NB4 (cell line): ENCODE results near the gene FBXO41.
A peak's percentile ranks its signal among the peaks of the same experiment; 100 is the strongest.

ENCODE experiments used
- DNase-seq: peaks from one replicate; pipeline ENCODE4 v3.0.0; 2010; ENCODE audit warnings: low read depth
- H3K4me3 ChIP-seq: one replicate; pipeline ENCODE4 v1.5.1; 2011; ENCODE audit warnings: mild to moderate bottlenecking, low read depth, low read length, moderate library complexity
- CTCF ChIP-seq: IDR thresholded peaks from one replicate; pipeline ENCODE4 v1.5.1; 2012; ENCODE audit warnings: low read depth, low read length
- MAX ChIP-seq: IDR thresholded peaks from 2 replicates; pipeline ENCODE4 v1.6.1; 2011; ENCODE audit warnings: low read depth, low read length
- MYC ChIP-seq: IDR thresholded peaks from 2 replicates; pipeline ENCODE4 v1.6.1; 2011; ENCODE audit warnings: low read depth, low read length
- POLR2A ChIP-seq: IDR thresholded peaks from 2 replicates; pipeline ENCODE4 v1.6.1; 2011; ENCODE audit warnings: mild to moderate bottlenecking; ENCODE audit not compliant: insufficient read length; ENCODE audit errors: extremely low read depth

The FBXO41 gene

GRCh38 chr2:73238149-73238548 lies 46.1 kb downstream of the FBXO41 start:
- peak overlapping the region; percentile 25 for H3K4me3 ChIP-seq
- TF ChIP-seq MYC = no peak

GRCh38 chr2:73237168-73237567 lies 47.1 kb downstream of the FBXO41 start:
- DNase-seq = no peak
- TF ChIP-seq MYC = no peak
- TF ChIP-seq POLR2A = no peak
- no peak for TF ChIP-seq CTCF
- TF ChIP-seq MAX = no peak

More at GRCh38 chr2:73238149-73238548, 46.1 kb downstream of the FBXO41 start:
- no peak for DNase-seq

GRCh38 chr2:73235315-73236028 lies 48.8 kb downstream of the FBXO41 start:
- peak overlapping the region; percentile 96 for H3K4me3 ChIP-seq
- no peak for TF ChIP-seq CTCF
- no peak for TF ChIP-seq MYC
- TF ChIP-seq POLR2A = no peak
- no peak for TF ChIP-seq MAX
- DNase-seq = peak; percentile 40

More at GRCh38 chr2:73237168-73237567, 47.1 kb downstream of the FBXO41 start:
- peak overlapping the region; percentile 96 for H3K4me3 ChIP-seq

GRCh38 chr2:73233932-73234832 lies 50.1 kb downstream of the FBXO41 start, which contains the start of gene CCT7:
Gene CCT7 (plus strand): TSS chr2:73234308. CDS start chr2:73234379, 71 bp downstream.
- H3K4me3 ChIP-seq = peak within 1 kb of the TSS; percentile 96
- peak; percentile 96 for DNase-seq
- peak; percentile 92 for TF ChIP-seq POLR2A
- no peak for TF ChIP-seq CTCF
- TF ChIP-seq MYC = peak; percentile 88
- peak; percentile 50 for TF ChIP-seq MAX

- peak; percentile 100 for DNase-seq
- peak within 1 kb of the TSS; percentile 96 for H3K4me3 ChIP-seq
- TF ChIP-seq MAX (peak; percentile 60), MYC (peak; percentile 47), CTCF (no peak), POLR2A (peak; percentile 72)
These were observed 50.9 kb downstream of the FBXO41 start, which contains the start of gene PRADC1 for GRCh38 chr2:73233154-73233931. Gene PRADC1 (minus strand): TSS chr2:73233239. CDS start chr2:73233160, 79 bp downstream.
